ENCODE measurements around the gene KIAA1549. TPM values are rescaled to one million over a fixed set of nuclear protein-coding genes. Genes with fewer than 3 reads are reported as not detected.

KIAA1549 gene
- total and polyA plus RNA-seq, 9 of the 15 experiments (the other 6 are each of a cell fraction or from before 2014, with no cell fraction given), result 0.01 to 0.29 (median 0.07) TPM

- Histone ChIP-seq H4K20me1 (replicated peaks; ENCODE audit: control insufficient read depth, insufficient read depth, low read length) (no peaks in the 10 kb centered on the region), H3K9me3 (replicated peaks; ENCODE audit: control insufficient read depth, insufficient read depth, low read depth, low read length) (no peaks in the 10 kb centered on the region), H3K9ac (ENCODE audit: insufficient read depth in 1 of 2, low read depth in 2 of 2, low read length in 2 of 2) (no peak overlapping the region), H3K4me3 (no peak overlapping the region), H3K4me1 (replicated peaks in 1 of 2; ENCODE audit: control insufficient read depth in 2 of 2, insufficient read depth in 2 of 2, low read length in 2 of 2) (no peaks in the 10 kb centered on the region), H3K27ac (ENCODE audit: extremely low read depth, low read depth, low read length) (no peak overlapping the region), H3K36me3 (ENCODE audit: control insufficient read depth, insufficient read depth, low read length) (no peaks in the 10 kb centered on the region), H3K79me2 (ENCODE audit: control insufficient read depth, insufficient read depth, low read length) (no peaks in the 10 kb centered on the region), H3K4me2 (ENCODE audit: insufficient read depth, low read length) (no peak overlapping the region), H2AFZ (ENCODE audit: low read depth, low read length) (no peak overlapping the region), H3K9me1 (ENCODE audit: control insufficient read depth, insufficient read depth, low read length) (no peaks in the 10 kb centered on the region), H3K27me3 (ENCODE audit: control insufficient read depth in 2 of 2, insufficient read depth in 2 of 2, low read length in 2 of 2) (peaks cover 50 to 65% of the 10 kb centered on the region in 2 experiments)
- no peak for FAIRE-seq
- CTCF ChIA-PET (ENCODE audit: low intra/inter-chr PET ratio), result no interaction called here
- in situ Hi-C loops (cut with MboI) (no loop called here), intact Hi-C loops (cut with micrococcal nuclease) (no loop called here)
- no peak for ATAC-seq
- TF ChIP-seq ZBTB7A (IDR thresholded peaks at IDR 0.05; ENCODE audit: borderline replicate concordance, control insufficient read depth, low read depth, low read length) (no peak), NUFIP1 (IDR thresholded peaks at IDR 0.05; ENCODE audit: partially characterized antibody) (no peak), ZNF785 (CRISPR knock-in tag; IDR thresholded peaks at IDR 0.05) (no peak), CREB1 (IDR thresholded peaks at IDR 0.05) (no peak), CREB1 (CRISPR knock-in tag; IDR thresholded peaks at IDR 0.05) (no peak), PURB (CRISPR knock-in tag; IDR thresholded peaks at IDR 0.05; ENCODE audit: low read depth) (no peak), ZNF41 (CRISPR knock-in tag; conservative IDR thresholded peaks at IDR 0.05) (no peak), CHAMP1 (IDR thresholded peaks at IDR 0.05) (no peak), RFX1 (IDR thresholded peaks at IDR 0.05) (no peak), STAT5B (CRISPR knock-in tag; IDR thresholded peaks at IDR 0.05) (no peak)
- BruUV-seq (replicated peaks), result no TSS peak
- WGBS (ENCODE audit: insufficient coverage, low coverage, missing lambda C conversion rate), result 1% methylated on average over 11 of the region's 12 CpGs
- POLR2A ChIA-PET, result no interaction called here
- DNase-seq (ENCODE audit: extremely low read depth in 1 of 4, low spot score in 3 of 4), result no peak
These were observed 81.0 kb downstream of the KIAA1549 start for GRCh38 chr7:138900035-138900828.
